ENCODE measurements around the gene ANKRD63. TPM values are rescaled to one million over a fixed set of nuclear protein-coding genes. Genes with fewer than 3 reads are reported as not detected.

The ANKRD63 gene
- polyA plus RNA-seq, 3 donors: 0.14 to 0.18 TPM; not detected in 1

- DNase-seq (ENCODE audit: low read depth in 3 of 3, low spot score in 2 of 3): no peak
These were observed 13.8 kb upstream of the ANKRD63 start for GRCh38 chr15:40296561-40297230.

GRCh38 chr15:40295877-40296560 lies 13.2 kb upstream of the ANKRD63 start:
- DNase-seq (ENCODE audit: low read depth in 3 of 3, low spot score in 2 of 3): no peak

DNA sequence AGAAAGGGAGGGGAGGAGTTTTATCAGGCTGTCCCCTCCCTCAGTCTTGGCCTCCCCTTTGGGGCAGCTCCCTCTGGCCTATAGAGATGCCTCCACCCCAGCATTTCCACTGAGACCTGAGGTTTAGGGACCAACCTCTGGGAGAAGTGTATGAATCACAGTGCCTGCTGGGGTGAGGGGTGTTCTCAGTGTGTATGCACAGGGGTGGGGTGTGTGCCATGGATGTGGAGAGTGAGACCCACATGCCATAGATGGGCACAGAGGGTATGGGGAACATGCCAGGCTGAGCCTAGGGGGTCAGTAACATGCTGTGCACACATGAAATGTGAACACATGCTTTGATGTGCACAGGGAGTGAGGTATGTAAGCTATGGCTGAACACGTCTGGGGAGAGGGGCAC lies 12.4 kb upstream of the ANKRD63 start:
- DNase-seq (ENCODE audit: low read depth in 3 of 3, low spot score in 2 of 3): no peak

- no peak for DNase-seq (ENCODE audit: low read depth in 3 of 3, low spot score in 2 of 3)
These were observed 11.3 kb upstream of the ANKRD63 start for GRCh38 chr15:40293905-40294895.

DNA sequence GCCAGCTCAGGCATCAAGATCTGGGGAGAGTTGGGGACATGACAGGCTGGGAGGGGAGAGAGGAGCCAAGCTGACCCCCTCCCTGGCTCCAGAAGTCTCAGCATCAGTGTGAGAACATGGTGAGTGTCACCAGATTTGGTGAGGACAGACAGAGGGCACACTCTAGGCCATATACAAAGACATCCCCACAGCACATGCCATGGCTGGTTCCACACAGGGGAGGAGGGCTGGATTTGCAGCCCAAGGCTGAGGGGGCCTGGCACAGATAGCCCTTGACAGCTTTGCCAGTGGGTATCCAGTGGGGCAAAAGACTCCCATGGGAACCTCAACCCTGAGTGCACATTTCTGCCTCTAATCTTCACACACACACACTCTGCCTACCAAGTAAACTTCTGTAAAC lies 10.1 kb upstream of the ANKRD63 start:
- no peak for DNase-seq (ENCODE audit: low read depth in 3 of 3, low spot score in 2 of 3)

GRCh38 chr15:40292246-40292645 lies 9.4 kb upstream of the ANKRD63 start:
- no peak for DNase-seq (ENCODE audit: low read depth in 3 of 3, low spot score in 2 of 3)

DNA sequence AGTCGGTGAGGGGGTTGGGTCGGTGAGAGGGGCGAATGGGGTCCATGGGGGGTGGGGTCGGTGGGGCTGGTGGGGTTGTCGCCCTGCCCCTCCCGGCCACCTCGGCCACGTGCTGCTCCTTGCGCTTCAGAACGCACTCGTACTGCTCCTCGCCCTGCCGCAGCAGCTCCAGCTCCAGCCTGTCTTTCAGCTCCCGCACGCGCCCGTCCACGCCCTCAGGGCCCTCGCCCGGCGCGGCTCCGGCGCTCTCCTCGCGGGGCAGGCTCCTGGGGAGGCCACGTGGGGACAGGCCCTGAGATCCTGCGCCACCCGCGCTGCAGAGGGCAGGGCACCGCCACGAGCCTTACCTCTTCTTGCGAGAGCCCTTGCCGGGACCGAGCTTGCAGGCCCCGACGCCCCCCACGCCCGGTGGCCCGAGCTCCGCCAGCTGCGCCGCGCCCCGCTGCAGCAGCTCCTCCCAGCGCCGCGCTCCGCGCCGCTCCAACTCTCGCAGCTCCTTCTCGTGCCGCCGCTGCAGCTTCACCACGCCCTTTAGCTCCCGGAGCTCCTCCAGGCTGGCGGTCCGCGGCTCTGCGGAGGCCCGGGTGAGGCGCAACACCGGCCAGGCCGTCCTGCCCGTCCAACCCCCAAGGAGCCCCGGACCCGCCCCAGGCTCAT lies 8.2 kb upstream of the ANKRD63 start:
- DNase-seq (ENCODE audit: low read depth in 3 of 3, low spot score in 2 of 3): no peak

DNA sequence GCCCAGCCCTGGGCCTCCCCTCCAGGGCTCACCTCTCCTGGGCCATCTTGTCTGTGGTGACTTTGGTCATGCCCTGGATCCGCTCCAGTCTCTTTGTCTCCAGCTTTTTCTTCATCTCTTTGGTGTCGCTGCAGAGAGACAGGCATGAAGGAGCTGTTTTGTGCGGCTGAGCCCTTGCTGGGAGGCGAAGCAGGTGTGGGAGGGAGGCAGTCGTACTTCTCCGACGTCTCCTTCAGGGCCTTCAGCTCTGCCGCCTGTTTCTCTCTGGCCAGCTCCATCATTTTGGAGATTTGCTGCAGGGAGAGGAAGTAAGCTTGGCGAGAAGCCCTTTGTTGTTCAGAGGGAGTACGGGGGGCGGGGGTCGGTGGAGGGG lies 7.7 kb upstream of the ANKRD63 start:
- DNase-seq (ENCODE audit: low read depth in 3 of 3, low spot score in 2 of 3): no peak

- DNase-seq (ENCODE audit: low read depth in 3 of 3, low spot score in 2 of 3): no peak
These were observed 6.4 kb upstream of the ANKRD63 start for GRCh38 chr15:40289140-40289775.

DNA sequence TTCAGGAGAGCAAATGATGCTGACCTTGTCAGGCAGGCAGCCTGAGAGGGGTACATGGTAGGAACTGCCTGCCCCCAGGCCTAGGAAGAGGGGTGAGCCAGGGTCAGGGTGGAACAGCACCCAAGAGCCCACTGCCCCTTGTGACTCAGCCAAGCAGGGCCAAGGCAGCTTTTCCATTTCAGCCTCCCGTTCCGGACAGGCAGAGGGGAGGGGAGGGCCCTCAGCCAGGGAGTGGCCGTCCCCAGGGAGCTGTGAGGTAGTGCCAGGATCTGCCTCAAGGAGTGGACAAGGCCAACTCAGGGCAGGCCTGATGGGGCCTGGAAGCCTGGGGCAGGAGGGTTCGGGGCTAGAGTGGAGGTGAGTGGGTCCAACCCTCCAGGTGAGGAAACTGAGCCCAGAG lies 5.1 kb upstream of the ANKRD63 start:
- no peak for DNase-seq (ENCODE audit: low read depth in 3 of 3, low spot score in 2 of 3)

GRCh38 chr15:40287505-40287904 lies 4.6 kb upstream of the ANKRD63 start:
- DNase-seq (ENCODE audit: low read depth in 3 of 3, low spot score in 2 of 3): no peak

DNA sequence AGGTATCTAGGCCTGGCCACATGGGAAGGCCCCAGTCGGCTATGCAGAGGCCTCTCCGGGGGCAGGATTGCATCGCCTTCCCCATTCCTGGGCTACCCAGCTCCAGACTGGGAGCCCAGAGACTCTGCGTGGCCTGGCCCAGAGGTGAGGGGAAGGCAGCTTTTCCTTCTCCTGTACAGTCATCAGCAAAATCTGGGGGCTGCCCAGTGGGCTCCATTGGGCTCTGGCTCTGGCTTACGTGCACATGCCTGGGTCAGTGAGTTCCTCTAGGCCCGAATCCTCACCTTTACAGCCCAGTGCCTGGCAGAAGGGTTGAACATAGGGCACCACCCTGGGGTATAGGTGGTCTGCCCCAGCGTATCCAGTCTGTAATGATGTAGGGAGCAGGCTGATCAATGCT lies 3.9 kb upstream of the ANKRD63 start:
- no peak for DNase-seq (ENCODE audit: low read depth in 3 of 3, low spot score in 2 of 3)

DNA sequence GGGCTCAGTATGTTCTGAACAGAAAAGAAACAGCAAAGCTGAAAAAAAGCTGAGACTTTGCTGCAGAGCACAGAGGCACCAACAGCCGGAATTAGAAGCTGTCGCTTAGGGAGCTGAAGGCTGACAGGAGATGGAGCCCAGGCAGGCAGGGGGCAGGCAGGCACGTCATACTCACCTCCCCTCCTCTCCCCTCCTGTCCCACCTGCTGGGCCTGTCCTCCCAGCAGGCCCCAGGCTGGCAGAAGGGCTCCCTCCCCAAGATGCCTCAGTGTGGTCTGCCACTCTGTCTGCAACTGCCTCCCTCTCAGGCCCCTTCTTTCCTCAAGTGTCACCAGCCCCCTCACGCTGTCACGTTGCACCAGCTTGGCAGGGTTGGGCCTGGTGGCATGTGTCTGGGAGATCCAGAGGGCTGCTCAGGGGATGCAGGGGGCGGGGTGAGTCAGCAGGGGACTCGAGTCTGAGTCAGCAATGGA lies 3.2 kb upstream of the ANKRD63 start:
- DNase-seq (ENCODE audit: low read depth in 3 of 3, low spot score in 2 of 3): no peak

DNA sequence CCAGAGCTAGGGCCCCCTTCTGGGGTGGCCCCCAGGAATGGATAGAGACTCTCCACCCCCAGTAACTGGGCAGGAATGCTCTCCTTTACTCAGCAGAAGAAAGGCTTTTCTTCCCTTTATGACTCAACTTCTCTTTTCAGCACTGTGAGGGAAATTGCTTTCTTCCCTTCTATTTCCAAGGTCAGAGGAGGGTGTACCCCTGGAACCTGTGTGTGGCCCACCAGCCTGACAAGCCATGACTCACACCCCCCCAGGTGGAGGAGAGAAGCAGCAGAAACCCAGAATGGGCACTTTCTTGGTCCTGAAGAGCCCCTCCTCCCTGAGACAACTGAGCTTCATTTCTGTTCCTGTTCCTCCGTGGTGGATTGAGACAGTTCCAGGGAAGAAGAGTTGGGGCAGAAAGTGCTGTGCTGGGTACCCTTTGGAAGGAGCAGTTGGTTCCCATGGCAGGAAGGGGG lies 2.7 kb upstream of the ANKRD63 start:
- no peak for DNase-seq (ENCODE audit: low read depth in 3 of 3, low spot score in 2 of 3)

- no peak for DNase-seq (ENCODE audit: low read depth in 3 of 3, low spot score in 2 of 3)
These were observed 2.3 kb upstream of the ANKRD63 start for GRCh38 chr15:40285151-40285550.

- DNase-seq (ENCODE audit: low read depth in 3 of 3, low spot score in 2 of 3): no peak
These were observed 894 bp upstream of the ANKRD63 start for GRCh38 chr15:40283615-40284300.

- DNase-seq (ENCODE audit: low read depth in 3 of 3, low spot score in 2 of 3): no peak
These were observed 556 bp downstream of the ANKRD63 start for GRCh38 chr15:40282147-40282868.

- DNase-seq (ENCODE audit: low read depth in 3 of 3, low spot score in 2 of 3): no peak
These were observed 1.1 kb downstream of the ANKRD63 start for GRCh38 chr15:40281801-40282146.
